ENCODE results near the gene ACTL6B. TPM values are rescaled to one million over a fixed set of nuclear protein-coding genes. Genes with fewer than 3 reads are reported as not detected.

The ACTL6B gene
- total RNA-seq, 2 donors from 2014 or later: 2.4 TPM; not detected in 1

DNA sequence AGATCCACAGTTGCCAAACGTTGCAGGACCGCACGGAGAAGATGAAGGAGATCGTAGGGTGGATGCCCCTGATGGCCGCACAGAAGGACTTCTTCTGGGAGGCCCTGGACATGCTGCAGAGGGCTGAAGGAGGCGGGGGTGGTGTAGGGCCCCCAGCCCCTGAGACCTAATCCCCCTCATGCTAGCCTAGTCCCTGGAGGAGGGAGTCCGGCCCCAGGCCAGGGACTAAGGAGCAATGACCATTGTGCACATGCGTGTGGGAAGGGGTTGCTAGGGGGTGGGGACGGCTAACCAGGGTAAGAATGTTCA lies 55.6 kb downstream of the ACTL6B start:
- DNase-seq (ENCODE audit: low spot score): no peak
- no peaks in the 10 kb centered on the region for H3K9me3 ChIP-seq
- intact Hi-C loops (cut with DNase I): no loop called here
- no peak overlapping the region for H3K27ac ChIP-seq
- WGBS: 84% methylated on average over 9 of the region's 9 CpGs
- no peaks in the 10 kb centered on the region for H3K4me1 ChIP-seq (replicated peaks)
- H3K36me3 ChIP-seq: no peaks in the 10 kb centered on the region
- H3K4me3 ChIP-seq: no peak overlapping the region
- TF ChIP-seq POLR2A (IDR thresholded peaks at IDR 0.05) (no peak), POLR2AphosphoS5 (IDR thresholded peaks at IDR 0.05) (no peak)
- TF ChIP-seq, protein P1, sequence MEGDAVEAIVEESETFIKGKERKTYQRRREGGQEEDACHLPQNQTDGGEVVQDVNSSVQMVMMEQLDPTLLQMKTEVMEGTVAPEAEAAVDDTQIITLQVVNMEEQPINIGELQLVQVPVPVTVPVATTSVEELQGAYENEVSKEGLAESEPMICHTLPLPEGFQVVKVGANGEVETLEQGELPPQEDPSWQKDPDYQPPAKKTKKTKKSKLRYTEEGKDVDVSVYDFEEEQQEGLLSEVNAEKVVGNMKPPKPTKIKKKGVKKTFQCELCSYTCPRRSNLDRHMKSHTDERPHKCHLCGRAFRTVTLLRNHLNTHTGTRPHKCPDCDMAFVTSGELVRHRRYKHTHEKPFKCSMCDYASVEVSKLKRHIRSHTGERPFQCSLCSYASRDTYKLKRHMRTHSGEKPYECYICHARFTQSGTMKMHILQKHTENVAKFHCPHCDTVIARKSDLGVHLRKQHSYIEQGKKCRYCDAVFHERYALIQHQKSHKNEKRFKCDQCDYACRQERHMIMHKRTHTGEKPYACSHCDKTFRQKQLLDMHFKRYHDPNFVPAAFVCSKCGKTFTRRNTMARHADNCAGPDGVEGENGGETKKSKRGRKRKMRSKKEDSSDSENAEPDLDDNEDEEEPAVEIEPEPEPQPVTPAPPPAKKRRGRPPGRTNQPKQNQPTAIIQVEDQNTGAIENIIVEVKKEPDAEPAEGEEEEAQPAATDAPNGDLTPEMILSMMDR (IDR thresholded peaks at IDR 0.05): no peak
- no peaks in the 10 kb centered on the region for H3K27me3 ChIP-seq (replicated peaks; ENCODE audit: insufficient read depth)

DNA sequence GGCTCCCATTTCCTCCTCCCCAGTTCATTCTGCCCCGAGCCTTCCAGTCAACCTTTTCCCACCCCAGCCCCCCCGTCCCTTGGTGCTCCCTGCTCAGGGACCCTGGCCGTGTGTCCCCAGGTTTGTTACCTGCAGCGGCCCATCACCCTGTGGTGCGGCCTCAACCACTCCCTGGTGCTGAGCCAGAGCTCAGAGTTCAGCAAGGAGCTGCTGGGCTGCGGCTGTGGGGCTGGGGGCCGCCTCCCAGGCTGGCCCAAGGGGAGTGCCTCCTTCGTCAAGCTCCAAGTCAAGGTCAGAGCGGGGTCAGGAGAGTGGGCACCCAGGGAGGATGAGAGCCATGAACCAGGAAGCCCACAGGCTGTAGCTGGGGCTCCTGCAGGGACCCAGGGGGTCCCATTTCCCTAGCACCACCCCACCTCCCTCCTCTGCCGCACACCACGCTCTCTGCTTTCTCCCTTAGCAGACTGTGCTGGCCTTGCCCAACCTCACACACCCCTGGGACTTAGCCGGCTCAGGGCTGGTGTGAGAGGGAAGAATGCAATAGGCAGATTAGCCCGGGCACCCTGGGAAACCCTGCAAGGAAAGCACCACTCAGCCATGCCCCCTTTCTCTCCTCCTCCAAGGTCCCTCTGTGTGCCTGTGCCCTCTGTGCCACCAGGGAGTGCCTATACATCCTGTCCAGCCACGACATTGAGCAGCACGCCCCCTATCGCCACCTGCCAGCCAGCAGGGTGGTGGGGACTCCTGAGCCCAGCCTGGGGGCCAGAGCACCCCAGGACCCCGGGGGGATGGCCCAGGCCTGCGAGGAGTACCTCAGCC lies 56.1 kb downstream of the ACTL6B start:
- Histone ChIP-seq H3K27me3 (replicated peaks; ENCODE audit: insufficient read depth) (no peaks in the 10 kb centered on the region), H3K36me3 (no peaks in the 10 kb centered on the region), H3K4me1 (replicated peaks) (no peaks in the 10 kb centered on the region), H3K9me3 (no peaks in the 10 kb centered on the region), H3K27ac (no peak overlapping the region), H3K4me3 (no peak overlapping the region)
- TF ChIP-seq, protein P1 (IDR thresholded peaks at IDR 0.05): no peak
- no peak for TF ChIP-seq POLR2AphosphoS5 (IDR thresholded peaks at IDR 0.05)
- TF ChIP-seq POLR2A (IDR thresholded peaks at IDR 0.05): no peak
- DNase-seq (ENCODE audit: low spot score): no peak
- intact Hi-C loops (cut with DNase I): no loop called here
- WGBS: 80% methylated on average over 18 of the region's 18 CpGs

DNA sequence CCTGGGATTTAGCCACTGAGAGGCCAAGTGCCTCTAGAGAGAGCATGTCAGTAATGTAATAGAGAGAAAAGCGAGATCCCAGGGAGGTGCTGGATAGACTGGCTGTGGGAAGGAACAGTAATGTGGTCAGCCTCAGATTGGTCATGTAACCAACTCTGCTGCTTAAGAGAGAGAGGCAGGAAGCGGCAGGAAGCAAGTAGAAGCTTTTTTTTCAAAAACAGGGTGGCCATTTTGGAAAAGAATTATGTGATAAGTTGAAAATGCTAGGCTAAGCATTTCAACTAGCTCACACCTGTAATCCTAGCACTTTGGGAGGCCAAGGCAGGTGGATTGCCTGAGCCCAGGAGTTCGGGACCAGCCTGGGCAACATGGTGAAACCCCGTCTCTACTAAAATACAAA lies 57.8 kb downstream of the ACTL6B start:
- 91% methylated on average over 4 of the region's 4 CpGs for WGBS
- Histone ChIP-seq H3K4me3 (no peak overlapping the region), H3K27me3 (replicated peaks; ENCODE audit: insufficient read depth) (no peaks in the 10 kb centered on the region), H3K4me1 (replicated peaks) (no peaks in the 10 kb centered on the region), H3K36me3 (no peaks in the 10 kb centered on the region), H3K27ac (no peak overlapping the region), H3K9me3 (no peaks in the 10 kb centered on the region)
- intact Hi-C loops (cut with DNase I): no loop called here
- DNase-seq (ENCODE audit: low spot score): no peak
- TF ChIP-seq, protein P1 (IDR thresholded peaks at IDR 0.05): no peak
- TF ChIP-seq POLR2AphosphoS5 (IDR thresholded peaks at IDR 0.05) (no peak), POLR2A (IDR thresholded peaks at IDR 0.05) (no peak)

DNA sequence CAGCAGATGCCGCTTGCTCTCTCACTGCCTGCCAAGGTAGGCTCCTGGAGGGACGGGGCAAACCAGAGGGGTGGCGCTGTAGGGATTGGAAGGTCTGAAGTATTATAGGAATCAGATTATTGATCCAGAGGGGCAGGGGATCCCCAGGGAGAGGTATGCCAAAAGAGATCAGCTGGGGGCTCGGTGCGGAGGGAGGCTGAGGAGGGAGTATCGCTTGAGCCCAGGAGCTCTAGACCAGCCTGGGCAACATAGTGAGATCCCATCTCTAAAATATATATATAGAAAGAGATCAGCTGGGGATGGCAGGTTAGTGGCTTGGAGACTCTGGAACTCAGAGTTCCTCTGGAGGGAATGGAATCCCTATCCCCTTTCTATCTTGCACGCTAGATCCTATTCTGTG lies 61.1 kb downstream of the ACTL6B start:
- no peaks in the 10 kb centered on the region for H3K36me3 ChIP-seq
- no peaks in the 10 kb centered on the region for H3K4me1 ChIP-seq (replicated peaks)
- DNase-seq (ENCODE audit: low spot score): no peak
- no peak overlapping the region for H3K4me3 ChIP-seq
- intact Hi-C loops (cut with DNase I): no loop called here
- H3K9me3 ChIP-seq: no peaks in the 10 kb centered on the region
- H3K27me3 ChIP-seq (replicated peaks; ENCODE audit: insufficient read depth): no peaks in the 10 kb centered on the region
- no peak overlapping the region for H3K27ac ChIP-seq
- WGBS: 95% methylated on average over 7 of the region's 7 CpGs
- TF ChIP-seq POLR2A (IDR thresholded peaks at IDR 0.05): no peak
- TF ChIP-seq, protein P1 (IDR thresholded peaks at IDR 0.05): no peak
- TF ChIP-seq POLR2AphosphoS5 (IDR thresholded peaks at IDR 0.05): no peak

Other genes starting within 250 kb of the ACTL6B start
- 10 to 100 TPM in 1 of 2 donors, 1 to 10 TPM in 1; 5.5 to 34.6 TPM for gene ZCWPW1, start 227.7 kb downstream of the ACTL6B start, total RNA-seq
- 10 to 100 TPM; 24.2 to 62.8 TPM for gene MEPCE, start 226.6 kb downstream of the ACTL6B start, total RNA-seq
- 10 to 100 TPM; 44.1 to 60.5 TPM for gene PPP1R35, start 220.0 kb downstream of the ACTL6B start, total RNA-seq
- 10 to 100 TPM in 1 of 2 donors, not detected in 1; 11.9 TPM for gene SPACDR, start 192.2 kb downstream of the ACTL6B start, total RNA-seq
- gene TSC22D4, start 177.2 kb downstream of the ACTL6B start, total RNA-seq: 100 to 1,000 TPM in 1 of 2 donors, 10 to 100 TPM in 1; 77.6 to 152 TPM
- 10 to 100 TPM in 1 of 2 donors, under 1 TPM in 1; 0.73 to 16.9 TPM for gene NYAP1, start 172.5 kb downstream of the ACTL6B start, total RNA-seq
- gene AGFG2, start 117.2 kb downstream of the ACTL6B start, total RNA-seq: 10 to 100 TPM; 33.0 to 94.9 TPM
- gene SAP25, start 82.5 kb downstream of the ACTL6B start, total RNA-seq: 10 to 100 TPM in 1 of 2 donors, 1 to 10 TPM in 1; 2.5 to 19.5 TPM
- gene LRCH4, start 70.3 kb downstream of the ACTL6B start, total RNA-seq: 100 to 1,000 TPM in 1 of 2 donors, 10 to 100 TPM in 1; 66.8 to 202 TPM
- gene FBXO24, start 70.1 kb downstream of the ACTL6B start, total RNA-seq: 1 to 10 TPM; 2.3 to 9.7 TPM
- 10 to 100 TPM; 11.8 to 49.5 TPM for gene PCOLCE, start 54.1 kb downstream of the ACTL6B start, total RNA-seq
- 10 to 100 TPM; 20.1 to 36.1 TPM for gene MOSPD3, start 43.9 kb downstream of the ACTL6B start, total RNA-seq
- 1 to 10 TPM in 1 of 2 donors, under 1 TPM in 1; 0.59 to 2.3 TPM for gene TFR2, start 14.9 kb downstream of the ACTL6B start, total RNA-seq
- 100 to 1,000 TPM; 376 to 417 TPM for gene GNB2, start 17.3 kb upstream of the ACTL6B start, total RNA-seq
- 10 to 100 TPM; 37.0 to 82.2 TPM for gene GIGYF1, start 37.8 kb upstream of the ACTL6B start, total RNA-seq
- 10 to 100 TPM; 41.4 to 45.2 TPM for gene POP7, start 49.7 kb upstream of the ACTL6B start, total RNA-seq
- gene EPO, start 64.0 kb upstream of the ACTL6B start, total RNA-seq: 1 to 10 TPM in 1 of 2 donors, not detected in 1; 1.6 TPM
- under 1 TPM in 1 of 2 donors, not detected in 1; 0.17 TPM for gene ZAN, start 77.1 kb upstream of the ACTL6B start, total RNA-seq
- gene EPHB4, start 171.1 kb upstream of the ACTL6B start, total RNA-seq: 10 to 100 TPM; 78.6 to 80.8 TPM
- gene SLC12A9, start 196.3 kb upstream of the ACTL6B start, total RNA-seq: 10 to 100 TPM; 22.0 to 29.4 TPM
- gene TRIP6, start 210.9 kb upstream of the ACTL6B start, total RNA-seq: 100 to 1,000 TPM in 1 of 2 donors, 10 to 100 TPM in 1; 65.9 to 113 TPM
- 100 to 1,000 TPM; 105 to 182 TPM for gene SRRT, start 218.7 kb upstream of the ACTL6B start, total RNA-seq
- 1 to 10 TPM; 6.4 to 8.4 TPM for gene UFSP1, start 233.3 kb upstream of the ACTL6B start, total RNA-seq
- gene ACHE, start 239.4 kb upstream of the ACTL6B start, total RNA-seq: 10 to 100 TPM in 1 of 2 donors, 1 to 10 TPM in 1; 6.6 to 17.5 TPM